AG04450 (cell line): ENCODE results near the gene ATXN10. TPM values are rescaled to one million over a fixed set of nuclear protein-coding genes. Genes with fewer than 3 reads are reported as not detected.

Source experiments
- CTCF ChIA-PET: fragments of 300-600, 350-600 bp; formaldehyde crosslinking; extraction: SDS; loops from one replicate; lab custom pipeline; 2022; ENCODE audit warnings: antibody characterized with exemption, inconsistent platforms; lab: Charles Lee
- POLR2A ChIA-PET: fragments of 350-600 bp; formaldehyde crosslinking; extraction: SDS; loops from one replicate; lab custom pipeline; 2021; ENCODE audit warnings: antibody characterized with exemption, inconsistent platforms; lab: Yijun Ruan, JAX
- DNase-seq: peaks from one replicate; pipeline ENCODE4 v3.0.0-alpha.2; 2011; ENCODE audit warnings: low read depth, low spot score
- H3K27ac ChIP-seq: one replicate; pipeline ENCODE4 v1.5.1; 2012; ENCODE audit warnings: low read depth, low read length, control low read depth
- H3K27me3 ChIP-seq: one replicate; pipeline ENCODE4 v1.6.0; 2012; ENCODE audit warnings: low read length; ENCODE audit not compliant: control insufficient read depth, insufficient read depth
- H3K4me3 ChIP-seq: 2 replicates; pipeline ENCODE4 v1.5.1; 2011; ENCODE audit warnings: mild to moderate bottlenecking, low read depth, low read length, control low read depth
- H3K9me3 ChIP-seq: 2 replicates; pipeline ENCODE4 v1.5.1; 2012; ENCODE audit warnings: low read length; ENCODE audit not compliant: control insufficient read depth, insufficient read depth
- CTCF ChIP-seq: IDR thresholded peaks from 2 replicates; pipeline ENCODE4 v1.5.1; 2011; ENCODE audit warnings: low read depth, low read length, control low read depth, inconsistent platforms
- polyA plus RNA-seq: library from polyadenylated mRNA; depleted of rRNA; stranded (reverse); fragments of >200 nt; gene quantifications from 2 replicates; pipeline ENCODE4 v1.2.3, GENCODE V29; 2011

ATXN10 gene
- polyA plus RNA-seq, 1 experiment = 521 TPM

- no peak for TF ChIP-seq CTCF
- ChIA-PET CTCF (no interaction called here), POLR2A (no interaction called here)
- H3K9me3 ChIP-seq = no peaks in the 10 kb centered on the region
- DNase-seq = no peak
- H3K4me3 ChIP-seq = no peak overlapping the region
- no peaks in the 10 kb centered on the region for H3K27me3 ChIP-seq
- H3K27ac ChIP-seq = no peak overlapping the region
These were observed 130.4 kb downstream of the ATXN10 start for GRCh38 chr22:45802054-45802453.

DNA sequence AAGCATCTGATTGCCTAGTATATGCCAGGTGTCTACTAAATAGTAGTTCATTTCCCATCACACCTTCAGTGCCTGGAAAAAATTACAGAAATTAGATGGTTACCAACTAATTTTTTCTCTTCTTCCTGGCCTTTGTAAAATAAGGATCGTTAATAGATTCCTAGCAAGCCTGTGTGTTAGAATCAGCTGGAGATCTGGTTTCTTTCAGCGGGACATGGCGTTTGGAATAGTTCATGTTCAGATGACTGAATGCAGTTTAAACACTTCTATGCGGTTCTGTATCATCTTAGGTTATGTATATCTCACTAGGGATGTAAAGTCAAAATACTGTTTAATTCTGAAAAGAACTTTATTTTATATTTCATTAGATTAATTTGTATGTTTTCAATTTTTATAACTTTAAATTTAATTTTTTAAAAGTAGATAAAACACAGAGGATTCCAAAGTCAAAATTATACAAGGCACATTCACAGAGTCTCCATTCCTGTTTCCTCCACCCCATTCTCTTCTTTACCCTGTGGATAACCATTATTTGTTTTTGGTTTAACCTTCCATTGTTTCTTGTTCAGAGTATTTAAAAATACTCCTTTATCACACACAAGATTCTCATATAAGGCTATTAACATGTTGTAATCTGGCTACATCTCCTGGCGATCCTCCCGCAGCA lies 132.8 kb downstream of the ATXN10 start:
- H3K9me3 ChIP-seq = no peaks in the 10 kb centered on the region
- DNase-seq = no peak
- no peak overlapping the region for H3K4me3 ChIP-seq
- no peak overlapping the region for H3K27ac ChIP-seq
- ChIA-PET CTCF (no interaction called here), POLR2A (no interaction called here)
- no peak for TF ChIP-seq CTCF
- no peaks in the 10 kb centered on the region for H3K27me3 ChIP-seq

DNA sequence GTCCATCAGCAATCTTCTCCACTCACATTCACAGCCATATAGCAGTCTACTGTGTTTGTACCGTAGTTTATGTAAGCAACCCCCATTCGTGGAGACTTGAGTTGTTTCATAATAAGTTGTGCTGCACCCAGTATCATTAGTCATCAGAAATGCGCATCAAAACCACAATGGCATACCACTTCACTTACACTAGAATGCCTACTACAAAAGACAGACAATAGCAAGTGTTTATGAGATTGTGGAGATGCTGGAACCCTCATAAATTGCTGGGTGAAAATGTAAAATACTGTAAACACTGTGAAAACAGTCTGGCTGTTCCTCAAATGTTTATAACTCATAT lies 133.3 kb downstream of the ATXN10 start:
- Histone ChIP-seq H3K9me3 (no peaks in the 10 kb centered on the region), H3K4me3 (no peak overlapping the region), H3K27ac (no peak overlapping the region), H3K27me3 (no peaks in the 10 kb centered on the region)
- ChIA-PET POLR2A (no interaction called here), CTCF (no interaction called here)
- peak; percentile 92 for DNase-seq
- TF ChIP-seq CTCF = no peak

DNA sequence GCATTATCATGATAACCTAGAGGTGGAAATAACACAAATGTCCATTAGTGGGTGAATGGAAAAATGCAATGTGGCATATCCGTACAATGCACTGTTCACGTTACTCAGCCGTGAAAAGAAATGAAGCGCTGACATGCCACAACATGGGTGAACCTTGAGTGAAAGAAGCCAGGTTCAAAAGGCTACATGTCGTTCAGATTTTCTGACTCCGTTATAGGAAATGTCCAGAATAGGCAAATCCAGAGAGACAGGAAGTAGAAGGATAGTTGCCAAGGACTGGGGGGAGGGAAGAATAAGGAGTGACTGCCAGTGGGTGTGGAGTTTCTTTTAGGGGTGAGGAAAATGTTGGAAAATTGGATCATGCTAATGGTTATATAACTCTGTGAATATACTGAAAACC lies 133.8 kb downstream of the ATXN10 start:
- no peaks in the 10 kb centered on the region for H3K9me3 ChIP-seq
- ChIA-PET POLR2A (no interaction called here), CTCF (no interaction called here)
- no peak for DNase-seq
- no peaks in the 10 kb centered on the region for H3K27me3 ChIP-seq
- TF ChIP-seq CTCF = no peak
- H3K27ac ChIP-seq = peak overlapping the region; percentile 79
- H3K4me3 ChIP-seq = no peak overlapping the region

DNA sequence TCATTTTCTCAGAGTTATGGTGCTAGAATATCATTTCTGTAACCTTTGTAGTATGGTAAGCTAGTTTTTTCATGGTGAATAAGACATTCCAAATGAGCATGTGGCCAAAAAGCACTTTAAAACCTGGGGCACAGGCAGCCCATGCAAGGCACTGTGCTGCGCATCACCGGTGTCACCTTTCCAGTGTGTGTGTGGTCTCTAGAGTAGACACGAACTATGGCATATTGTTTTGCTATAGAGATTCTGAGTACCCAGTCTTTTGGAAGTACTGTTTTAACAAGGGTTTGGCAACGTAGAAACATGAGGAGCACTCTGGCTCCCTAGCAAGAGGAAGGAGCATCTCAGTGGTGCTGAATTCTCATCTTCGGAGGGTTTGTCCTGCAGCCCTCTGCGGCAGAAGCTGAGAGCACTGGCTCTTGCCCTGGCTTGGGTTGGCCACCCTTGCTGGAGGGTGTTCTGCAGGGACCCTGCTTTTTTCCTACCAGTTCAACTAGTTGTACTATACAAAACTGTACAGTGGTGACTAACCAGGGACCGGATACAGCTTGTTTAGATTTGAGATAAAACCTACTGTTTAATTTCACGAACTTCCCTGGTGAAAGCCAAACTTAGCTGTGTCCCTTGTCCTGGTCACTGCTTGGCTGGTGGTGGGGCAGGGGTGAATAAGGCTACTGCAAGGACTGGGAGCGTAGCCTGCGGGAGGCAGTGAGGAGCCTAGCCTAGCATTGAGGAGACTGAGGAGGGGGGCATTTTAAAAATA lies 135.7 kb downstream of the ATXN10 start:
- POLR2A ChIA-PET = no interaction called here
- peak overlapping the region; percentile 39 for H3K27ac ChIP-seq
- no peaks in the 10 kb centered on the region for H3K27me3 ChIP-seq
- no peaks in the 10 kb centered on the region for H3K9me3 ChIP-seq
- H3K4me3 ChIP-seq = no peak overlapping the region
- TF ChIP-seq CTCF = no peak
- CTCF ChIA-PET = interaction anchor here (1.3 kb wide), 1 partner anchor 162 kb away, joined by 5 read pairs; no protein-coding TSS in a partner anchor
- no peak for DNase-seq
